Skeletal muscle tissue (tissue), 4 donors: ENCODE measurements around the gene MYOG. TPM values are rescaled to one million over a fixed set of nuclear protein-coding genes. Genes with fewer than 3 reads are reported as not detected.

Experiments used
- H3K27ac ChIP-seq: one replicate; pipeline ENCODE4 v1.7.0; 2013; ENCODE audit warnings: mild to moderate bottlenecking, low read depth, low read length, inconsistent platforms
- H3K27me3 ChIP-seq, 3 donors: one replicate each; pipeline ENCODE4 v1.7.0; 2013; ENCODE audit warnings: low read length in 3 of 3; ENCODE audit not compliant: control insufficient read depth in 3 of 3, insufficient read depth in 3 of 3
- H3K36me3 ChIP-seq, 3 donors: one replicate each; pipeline ENCODE4 v1.7.0; 2013; ENCODE audit warnings: low read length in 3 of 3; ENCODE audit not compliant: control insufficient read depth in 3 of 3, insufficient read depth in 3 of 3
- H3K4me1 ChIP-seq, 3 donors: one replicate each; pipeline ENCODE4 v1.7.0; 2013; ENCODE audit warnings: low read length in 3 of 3, mild to moderate bottlenecking in 3 of 3; ENCODE audit not compliant: control insufficient read depth in 3 of 3, insufficient read depth in 3 of 3
- H3K4me3 ChIP-seq, 3 donors: one replicate each; pipeline ENCODE4 v1.7.0; 2013; ENCODE audit warnings: low read length in 3 of 3
- H3K9ac ChIP-seq, 3 donors: one replicate each; pipeline ENCODE4 v1.7.0; 2013; ENCODE audit warnings: low read length in 3 of 3, mild to moderate bottlenecking in 3 of 3, moderate library complexity in 2 of 3, low read depth in 1 of 3
- H3K9me3 ChIP-seq, 3 donors: one replicate each; pipeline ENCODE4 v1.7.0; 2013; ENCODE audit warnings: low read length in 3 of 3; ENCODE audit not compliant: control insufficient read depth in 3 of 3
- total RNA-seq: library from RNA; depleted of rRNA; stranded (reverse); fragments of >200 nt; gene quantifications from one replicate; pipeline ENCODE4 v1.2.3, GENCODE V29; 2014
- donor health status: Osteomylitis.

MYOG gene
- total RNA-seq, 1 donor from 2014 or later: 247 TPM

GRCh38 chr1:203049576-203050180 is 36.1 kb downstream of the MYOG start:
- H3K4me3 ChIP-seq: no peak overlapping the region
- no peak overlapping the region for H3K27ac ChIP-seq
- H3K9me3 ChIP-seq: no peaks in the 10 kb centered on the region
- peaks cover 11 to 30% (median 28%) of the 10 kb centered on the region in 3 donors for H3K36me3 ChIP-seq
- no peak overlapping the region for H3K9ac ChIP-seq
- peaks cover 8 to 20% (median 14%) of the 10 kb centered on the region in 3 donors for H3K4me1 ChIP-seq
- H3K27me3 ChIP-seq: no peaks in the 10 kb centered on the region

- Histone ChIP-seq H3K4me1 (peaks cover 8 to 20% (median 14%) of the 10 kb centered on the region in 3 donors), H3K27ac (no peak overlapping the region), H3K27me3 (no peaks in the 10 kb centered on the region), H3K4me3 (no peak overlapping the region), H3K9me3 (no peaks in the 10 kb centered on the region), H3K36me3 (peaks cover 9 to 29% (median 26%) of the 10 kb centered on the region in 3 donors), H3K9ac (no peak overlapping the region)
These were observed 36.7 kb downstream of the MYOG start for GRCh38 chr1:203049077-203049476.

DNA sequence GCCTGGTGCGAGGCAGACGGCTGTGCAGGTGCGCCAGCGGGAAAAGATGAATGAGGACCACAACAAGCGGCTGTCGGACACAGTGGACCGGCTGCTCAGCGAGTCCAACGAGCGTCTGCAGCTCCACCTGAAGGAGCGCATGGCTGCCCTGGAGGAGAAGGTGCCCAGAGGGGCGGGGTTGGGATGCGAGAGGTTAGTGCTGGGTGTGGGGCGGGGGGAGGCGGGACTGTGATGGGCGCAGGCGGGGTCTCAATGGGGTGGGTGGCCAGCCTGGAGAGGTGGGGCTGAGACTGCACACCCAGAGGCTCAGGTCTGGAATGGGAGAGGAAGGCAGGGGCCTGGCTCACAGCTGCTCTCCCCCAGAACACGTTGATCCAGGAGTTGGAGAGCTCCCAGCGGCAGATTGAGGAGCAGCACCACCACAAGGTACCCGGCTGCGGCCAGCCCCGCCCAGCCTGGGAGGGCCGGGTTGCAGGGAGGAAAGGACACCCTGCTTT is 37.2 kb downstream of the MYOG start:
- no peak overlapping the region for H3K27ac ChIP-seq
- H3K4me3 ChIP-seq: no peak overlapping the region
- no peaks in the 10 kb centered on the region for H3K9me3 ChIP-seq
- H3K27me3 ChIP-seq: no peaks in the 10 kb centered on the region
- no peak overlapping the region for H3K9ac ChIP-seq
- H3K36me3 ChIP-seq: peaks cover 8 to 26% (median 25%) of the 10 kb centered on the region in 3 donors
- H3K4me1 ChIP-seq: peaks cover 8 to 20% (median 14%) of the 10 kb centered on the region in 3 donors

GRCh38 chr1:203048086-203048485 is 37.7 kb downstream of the MYOG start:
- Histone ChIP-seq H3K4me1 (peaks cover 8 to 20% (median 14%) of the 10 kb centered on the region in 3 donors), H3K9ac (no peak overlapping the region), H3K9me3 (no peaks in the 10 kb centered on the region), H3K27me3 (no peaks in the 10 kb centered on the region), H3K4me3 (no peak overlapping the region), H3K27ac (no peak overlapping the region), H3K36me3 (peaks cover 8 to 25% (median 25%) of the 10 kb centered on the region in 3 donors)

GRCh38 chr1:203046984-203047630 is 38.7 kb downstream of the MYOG start:
- peaks cover 6 to 19% (median 13%) of the 10 kb centered on the region in 3 donors for H3K4me1 ChIP-seq
- H3K36me3 ChIP-seq: peaks cover 8 to 25% (median 25%) of the 10 kb centered on the region in 3 donors
- no peak overlapping the region for H3K27ac ChIP-seq
- H3K9ac ChIP-seq: peak overlapping the region in 1 of 3 donors; percentile 18
- H3K27me3 ChIP-seq: no peaks in the 10 kb centered on the region
- H3K9me3 ChIP-seq: no peaks in the 10 kb centered on the region
- H3K4me3 ChIP-seq: no peak overlapping the region

- Histone ChIP-seq H3K9me3 (no peaks in the 10 kb centered on the region), H3K27me3 (no peaks in the 10 kb centered on the region), H3K36me3 (peaks cover 8 to 25% (median 25%) of the 10 kb centered on the region in 3 donors), H3K27ac (no peak overlapping the region), H3K4me1 (peaks cover 4 to 18% (median 12%) of the 10 kb centered on the region in 3 donors), H3K4me3 (no peak overlapping the region), H3K9ac (no peak overlapping the region)
These were observed 39.8 kb downstream of the MYOG start for GRCh38 chr1:203045821-203046594.

GRCh38 chr1:203045336-203045735 is 40.5 kb downstream of the MYOG start:
- no peak overlapping the region for H3K4me3 ChIP-seq
- peaks cover 4 to 23% (median 18%) of the 10 kb centered on the region in 3 donors for H3K4me1 ChIP-seq
- H3K36me3 ChIP-seq: peaks cover 8 to 25% (median 25%) of the 10 kb centered on the region in 3 donors
- H3K27me3 ChIP-seq: no peaks in the 10 kb centered on the region
- no peaks in the 10 kb centered on the region for H3K9me3 ChIP-seq
- H3K9ac ChIP-seq: no peak overlapping the region
- no peak overlapping the region for H3K27ac ChIP-seq

- H3K4me3 ChIP-seq: no peak overlapping the region
- H3K9ac ChIP-seq: no peak overlapping the region
- H3K9me3 ChIP-seq: no peaks in the 10 kb centered on the region
- peaks cover 8 to 29% (median 25%) of the 10 kb centered on the region in 3 donors for H3K4me1 ChIP-seq
- peaks cover 8 to 25% (median 25%) of the 10 kb centered on the region in 3 donors for H3K36me3 ChIP-seq
- no peaks in the 10 kb centered on the region for H3K27me3 ChIP-seq
- H3K27ac ChIP-seq: no peak overlapping the region
These were observed 41.1 kb downstream of the MYOG start for GRCh38 chr1:203044546-203045250.

GRCh38 chr1:203043830-203044545 is 41.8 kb downstream of the MYOG start:
- Histone ChIP-seq H3K27me3 (no peaks in the 10 kb centered on the region), H3K4me3 (no peak overlapping the region), H3K27ac (no peak overlapping the region), H3K9me3 (no peaks in the 10 kb centered on the region), H3K9ac (no peak overlapping the region), H3K4me1 (peaks cover 13 to 36% (median 32%) of the 10 kb centered on the region in 3 donors), H3K36me3 (peaks cover 8 to 25% (median 22%) of the 10 kb centered on the region in 3 donors)
